SK-N-DZ (cell line): ENCODE results near the gene NREP. TPM values are rescaled to one million over a fixed set of nuclear protein-coding genes. Genes with fewer than 3 reads are reported as not detected.

ENCODE experiments used
- DNase-seq: peaks from one replicate; pipeline ENCODE4 v3.0.0-alpha.2; 2015; ENCODE audit warnings: low spot score
- polyA plus RNA-seq, 2 experiments: library from polyadenylated mRNA; depleted of rRNA; stranded (reverse); fragments of >200 nt; gene quantifications; 2 replicates each; pipeline ENCODE4 v1.2.3, GENCODE V29; 2014

NREP gene
- 850 and 873 TPM in 2 replicates for polyA plus RNA-seq (2014; cell fraction: cytosol; rRNA removed)
- 497 and 523 TPM in 2 replicates for polyA plus RNA-seq (2014; cell fraction: nucleus; rRNA removed)

DNA sequence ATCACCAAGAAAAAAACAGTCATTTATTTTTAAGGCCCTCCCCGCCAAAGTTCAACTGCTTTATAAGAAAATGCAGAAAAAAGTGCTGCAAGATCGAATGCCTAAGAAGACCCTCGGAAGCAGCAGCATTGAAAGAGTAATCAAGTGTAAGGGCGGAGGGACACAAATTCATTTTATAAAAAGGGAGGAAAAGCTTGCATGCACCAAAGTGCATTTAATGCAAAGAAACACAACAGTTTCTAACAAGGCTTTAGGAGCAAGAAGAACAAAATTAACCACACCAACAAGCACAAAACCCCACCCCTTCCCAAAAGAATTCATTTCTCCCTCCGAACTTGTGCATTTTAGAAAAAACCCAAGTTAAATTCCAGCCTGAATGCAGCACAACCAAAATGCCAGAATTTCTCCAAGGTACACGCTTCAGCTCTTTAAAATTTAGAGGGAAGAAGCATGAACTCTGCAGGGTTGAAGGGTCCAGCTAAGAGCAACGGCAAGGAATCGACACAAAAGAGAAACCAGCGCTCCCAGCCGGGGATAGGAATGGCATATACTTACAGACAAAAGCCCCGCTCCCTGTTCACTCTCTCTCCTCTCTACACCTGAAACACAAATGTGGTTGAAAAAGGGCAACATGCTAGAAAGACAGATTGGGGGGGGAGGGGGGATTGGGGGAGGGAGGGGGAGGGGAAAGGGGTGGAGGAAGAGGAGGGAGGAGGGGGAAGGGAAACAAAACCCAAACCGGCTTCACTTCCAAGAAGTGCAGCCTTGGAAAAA is at the start of gene NREP:
Gene NREP, minus strand, starts transcription at position 614 of the 774 bp plus-strand sequence. CDS start 1,422 bp downstream, outside the sequence.
- peak; percentile 46 for DNase-seq

DNA sequence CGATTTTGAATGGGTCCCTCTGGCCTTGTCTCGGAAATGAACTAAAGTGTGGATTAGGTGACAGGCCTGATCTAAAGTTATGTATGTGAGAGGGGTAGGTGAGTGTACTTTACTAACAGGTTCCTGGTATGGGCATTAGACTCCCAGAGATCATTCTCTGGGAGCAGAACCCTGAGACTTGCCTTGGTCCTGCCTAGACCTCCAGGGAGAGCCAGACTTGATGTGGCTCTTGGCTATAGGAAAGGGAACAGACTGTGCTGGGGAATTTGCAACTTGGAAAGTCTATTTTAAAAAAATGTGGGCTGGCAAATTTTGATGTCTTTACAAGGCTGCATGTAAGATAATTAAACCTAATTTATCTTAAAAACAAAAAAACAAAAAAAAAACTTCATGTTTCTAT is 49.8 kb upstream of the NREP start:
- DNase-seq, result no peak

DNA sequence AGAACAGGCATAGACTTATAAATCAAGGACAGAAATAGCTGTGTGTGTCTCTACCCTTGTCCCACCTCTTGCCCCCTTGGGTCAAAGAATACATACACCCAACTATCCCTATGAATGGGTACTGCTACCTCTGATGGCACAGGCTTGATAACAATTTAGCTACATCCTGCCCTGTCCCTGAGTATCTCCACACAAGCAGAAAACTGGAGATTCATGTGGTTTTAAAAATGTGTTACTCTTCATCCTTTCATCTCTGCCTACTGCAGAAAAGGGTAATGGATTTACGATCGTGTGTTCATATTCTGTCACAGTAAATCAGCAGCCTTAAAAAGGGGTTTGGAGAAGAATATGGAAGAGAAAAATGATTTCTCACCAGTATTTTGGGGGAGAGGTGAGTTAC is 49.2 kb upstream of the NREP start:
- no peak for DNase-seq

DNA sequence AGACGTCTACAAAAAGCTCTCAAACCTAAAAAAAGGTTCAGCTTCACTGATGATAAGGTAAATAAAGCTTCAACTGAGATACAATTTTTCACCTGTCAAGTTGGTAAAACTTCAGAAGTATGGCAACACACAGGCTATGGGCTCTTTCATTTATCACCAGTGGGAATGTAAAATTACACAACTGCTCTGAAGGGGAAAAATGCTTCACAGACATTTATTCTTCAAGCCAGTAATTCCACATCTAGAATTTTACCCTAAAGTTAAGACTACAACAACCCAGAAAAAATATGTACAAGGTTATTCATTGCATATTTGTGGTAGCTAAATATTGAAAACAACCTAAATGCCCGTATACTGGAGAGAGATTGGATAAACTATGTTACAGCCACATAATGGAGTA is 48.1 kb upstream of the NREP start:
- no peak for DNase-seq

DNA sequence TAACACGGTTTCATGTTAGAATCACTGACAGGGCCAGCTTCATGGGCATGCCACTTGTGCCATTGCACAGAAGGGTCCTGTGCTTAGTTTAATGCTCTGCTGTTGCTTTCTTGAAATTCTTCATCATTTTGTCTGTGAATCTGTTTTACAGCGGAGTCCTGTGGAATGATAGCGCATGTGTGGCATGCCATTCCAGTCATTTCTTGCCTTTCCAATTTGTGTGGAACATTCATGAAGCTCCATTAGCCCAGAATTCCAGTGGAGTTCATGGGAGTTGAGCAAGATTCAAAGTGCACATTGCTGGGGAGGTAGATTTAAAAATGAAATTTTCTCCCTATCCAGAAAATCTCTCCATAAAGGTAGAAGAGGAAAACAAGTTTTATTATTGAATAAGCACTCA is 43.4 kb upstream of the NREP start:
- no peak for DNase-seq

- no peak for DNase-seq
These were observed 38.1 kb upstream of the NREP start for GRCh38 chr5:111795142-111795541.

DNA sequence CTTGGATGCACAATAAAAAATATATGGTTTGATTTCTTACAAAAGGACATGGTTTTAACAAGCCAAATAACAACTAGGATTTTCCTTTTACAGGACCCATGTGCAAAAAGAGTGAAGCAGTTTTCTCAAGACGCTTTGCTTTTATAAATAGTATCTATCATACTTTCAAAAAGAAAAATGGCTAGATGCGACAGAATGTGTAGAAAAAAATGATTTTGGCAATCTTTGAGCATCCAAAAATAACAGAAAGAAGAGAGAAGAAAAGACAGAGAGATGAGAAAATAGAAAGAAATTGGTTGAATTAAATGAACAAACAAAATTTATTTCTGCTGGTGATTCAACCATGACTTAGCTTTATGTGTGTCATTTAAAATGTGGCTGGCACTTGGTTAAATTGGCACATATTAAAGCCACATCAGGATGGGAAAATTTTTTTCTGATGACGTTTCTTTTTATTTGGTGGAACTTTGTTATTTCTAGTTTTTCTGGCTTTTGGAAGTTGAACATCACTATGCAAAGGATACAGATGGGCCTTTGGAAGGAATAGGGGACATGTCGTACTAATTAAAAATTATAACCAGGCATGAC is 35.6 kb upstream of the NREP start:
- no peak for DNase-seq

- DNase-seq, result no peak
These were observed 33.3 kb upstream of the NREP start for GRCh38 chr5:111790295-111790694.

GRCh38 chr5:111787006-111787405 is 30.0 kb upstream of the NREP start:
- DNase-seq, result no peak

DNA sequence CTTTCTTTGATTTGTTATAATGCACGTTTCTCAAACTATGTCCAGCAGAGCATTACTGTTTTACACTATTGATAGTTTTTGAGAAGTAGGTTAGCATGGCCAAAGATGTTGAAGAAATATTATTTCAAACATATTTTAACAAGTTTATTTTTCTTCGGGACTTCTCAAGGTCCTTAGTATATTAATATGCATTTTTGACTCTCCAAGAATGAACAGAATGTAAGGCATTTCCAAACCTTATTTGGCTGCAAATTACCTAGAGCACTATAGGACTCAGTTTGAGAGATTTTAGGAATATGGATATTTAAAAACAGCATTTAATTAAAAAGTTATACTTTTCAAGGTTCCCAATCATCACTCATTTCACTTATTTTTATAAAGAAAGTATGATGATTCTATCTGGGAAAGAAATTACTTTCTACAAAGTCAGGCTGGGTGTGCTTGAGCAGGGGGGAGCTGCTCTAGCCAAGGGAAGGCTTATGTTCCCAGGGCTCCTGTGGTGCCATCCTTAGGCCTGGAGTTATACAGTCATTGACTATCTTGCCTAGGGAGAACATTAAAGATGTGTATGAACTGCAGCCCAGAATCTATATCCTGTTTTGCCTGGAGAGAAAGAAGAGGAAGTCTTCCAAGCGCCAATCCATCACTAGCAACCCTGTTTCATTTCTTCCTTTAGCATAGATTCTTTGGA is 27.6 kb upstream of the NREP start:
- DNase-seq, result no peak

- DNase-seq, result no peak
These were observed 26.5 kb upstream of the NREP start for GRCh38 chr5:111783537-111783936.

GRCh38 chr5:111782216-111782615 is 25.2 kb upstream of the NREP start:
- DNase-seq, result no peak

GRCh38 chr5:111781200-111781599 is 24.2 kb upstream of the NREP start:
- no peak for DNase-seq

DNA sequence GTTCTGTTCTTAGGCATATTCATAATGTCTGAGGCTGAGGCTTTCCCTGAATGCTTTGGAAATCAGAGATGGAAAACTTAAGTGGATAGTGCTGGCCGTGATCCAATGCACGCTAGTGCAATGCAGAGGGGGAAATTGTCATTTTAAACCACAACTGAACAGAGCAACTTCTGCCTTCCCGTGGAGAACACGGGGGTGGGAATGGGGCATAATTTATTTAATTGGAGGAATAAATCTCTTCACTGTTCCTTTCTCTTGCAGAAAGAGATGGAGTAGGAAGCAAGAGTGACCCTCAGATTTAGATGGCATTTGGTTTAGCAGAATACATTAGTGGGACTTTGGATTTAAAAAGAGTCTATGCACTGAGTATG is 22.9 kb upstream of the NREP start:
- no peak for DNase-seq

- peak; percentile 52 for DNase-seq
These were observed 22.4 kb upstream of the NREP start for GRCh38 chr5:111779260-111779921.

DNA sequence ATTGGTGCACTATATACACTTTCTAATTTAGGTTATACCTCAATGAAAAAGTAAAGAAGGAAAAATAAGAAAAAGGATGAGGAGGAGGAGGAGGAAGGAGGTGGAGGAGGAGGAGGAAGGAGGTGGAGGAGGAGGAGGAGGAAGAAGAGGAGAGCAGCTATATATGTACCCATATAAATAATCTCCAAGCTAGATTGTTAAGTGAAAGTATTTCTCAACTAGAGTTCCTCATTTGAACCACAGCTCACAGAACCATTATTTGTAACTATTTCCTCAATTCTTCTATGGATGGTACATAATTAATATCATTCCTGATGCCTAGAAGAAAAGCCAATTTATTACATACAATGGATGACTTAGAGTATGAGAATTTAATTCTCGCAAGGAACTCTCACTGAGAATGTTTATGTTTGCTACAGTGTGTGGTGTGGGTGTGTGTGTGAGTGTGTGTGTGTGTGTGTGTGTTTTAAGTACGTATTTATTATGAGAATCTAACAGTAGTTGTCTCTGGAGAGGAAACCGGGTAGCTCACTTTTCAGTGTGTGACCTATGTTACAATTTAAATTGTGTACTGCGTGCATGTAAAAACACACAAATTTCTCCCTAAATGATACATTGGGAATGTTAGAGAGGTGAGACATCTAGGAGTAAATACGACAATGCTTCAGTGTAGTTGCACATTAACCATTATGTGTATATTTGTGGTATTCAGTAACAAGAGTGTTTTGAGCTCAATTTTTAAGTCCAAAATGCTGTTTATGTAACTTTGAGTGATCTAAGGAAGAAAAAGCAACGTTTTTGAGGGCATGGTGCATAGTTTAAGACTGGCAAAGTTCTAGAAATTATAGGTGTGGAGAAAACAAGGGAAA is 20.2 kb upstream of the NREP start:
- DNase-seq, result no peak

GRCh38 chr5:111775224-111775623 is 18.2 kb upstream of the NREP start:
- no peak for DNase-seq

DNA sequence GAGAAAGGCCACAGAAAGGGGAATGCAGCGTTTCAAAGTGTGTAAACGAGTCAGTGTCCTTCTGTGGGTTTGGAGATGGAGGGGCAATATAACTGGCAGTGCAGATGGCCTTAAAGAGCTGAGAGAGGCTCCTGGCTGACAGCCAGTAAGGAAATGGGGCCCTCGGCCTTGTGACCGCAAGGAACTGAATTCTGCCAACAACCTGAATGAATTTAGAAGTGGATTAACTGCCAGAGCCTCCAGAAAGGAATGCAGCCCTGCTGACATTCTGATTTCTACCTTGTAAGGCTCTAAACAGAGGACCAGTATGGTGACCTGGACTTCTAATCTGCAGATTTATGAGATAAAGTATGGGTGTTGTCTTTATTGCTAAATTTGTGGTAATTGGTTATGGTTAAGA is 17.5 kb upstream of the NREP start:
- DNase-seq, result peak; percentile 74

GRCh38 chr5:111772456-111773122 is 15.6 kb upstream of the NREP start:
- DNase-seq, result peak; percentile 47

GRCh38 chr5:111769541-111769940 is 12.5 kb upstream of the NREP start:
- DNase-seq, result no peak
